A673 (cell line): ENCODE data around the gene SESN1.

Experiments used
- CTCF ChIP-seq: fragments of 300-800, 200-600 bp; sonication (generic); conservative IDR thresholded peaks from 2 replicates; pipeline ENCODE4 v1.5.1; 2017; ENCODE audit warnings: low read depth, mild to moderate bottlenecking, antibody characterized with exemption, low read length, moderate library complexity, mixed read lengths
- EZH2 ChIP-seq: fragments of 200-600 bp; sonication (generic); IDR thresholded peaks from 2 replicates; pipeline ENCODE4 v1.6.1; 2017; ENCODE audit warnings: borderline replicate concordance, low read depth, mild to moderate bottlenecking, mixed read lengths, antibody characterized with exemption, low read length; ENCODE audit not compliant: poor library complexity, severe bottlenecking

GRCh38 chr6:109073344-109074132, 21.1 kb downstream of the SESN1 start:
- peak; percentile 71 for TF ChIP-seq CTCF
- no peak for TF ChIP-seq EZH2
